ENCODE results near the gene GTF2IRD1. TPM values are rescaled to one million over a fixed set of nuclear protein-coding genes. Genes with fewer than 3 reads are reported as not detected.

GTF2IRD1 gene
- total and polyA plus RNA-seq, 2 experiments from 2014 or later = 34.9 to 39.6 TPM

GRCh38 chr7:74503943-74504342 is 50.2 kb downstream of the GTF2IRD1 start:
- Histone ChIP-seq H3K4me1 (ENCODE audit: insufficient read depth) (peaks cover 13% of the 10 kb centered on the region), H3K4me3 (no peak overlapping the region), H3K36me3 (replicated peaks; ENCODE audit: insufficient read depth, low read depth) (no peaks in the 10 kb centered on the region), H4K20me1 (ENCODE audit: insufficient read depth, poor library complexity, severe bottlenecking) (peaks cover 56% of the 10 kb centered on the region), H3K27ac (no peak overlapping the region), H3K9me2 (replicated peaks; ENCODE audit: insufficient read depth) (no peaks in the 10 kb centered on the region), H3K27me3 (no peaks in the 10 kb centered on the region), H3K9me3 (ENCODE audit: low read depth) (no peaks in the 10 kb centered on the region), H2AFZ (no peak overlapping the region), H3K4me2 (no peak overlapping the region), H3K79me2 (peaks cover 81% of the 10 kb centered on the region)
- no peak for TF ChIP-seq EZH2phosphoT487 (IDR thresholded peaks at IDR 0.05; ENCODE audit: low read depth, severe bottlenecking, unreplicated experiment)
- no peak for TF ChIP-seq CTCF (IDR thresholded peaks at IDR 0.05; ENCODE audit: poor library complexity)
- TF ChIP-seq EZH2 (IDR thresholded peaks at IDR 0.05; ENCODE audit: borderline replicate concordance) = no peak
- no peak for DNase-seq (ENCODE audit: low spot score)
- 98% methylated on average over 8 of the region's 8 CpGs for WGBS (ENCODE audit: low lambda C conversion rate, missing lambda C conversion rate)

- H3K36me3 ChIP-seq (replicated peaks; ENCODE audit: insufficient read depth, low read depth) = no peaks in the 10 kb centered on the region
- H3K4me1 ChIP-seq (ENCODE audit: insufficient read depth) = peaks cover 13% of the 10 kb centered on the region
- H3K9me3 ChIP-seq (ENCODE audit: low read depth) = no peaks in the 10 kb centered on the region
- H3K4me3 ChIP-seq = no peak overlapping the region
- peak overlapping the region; percentile 90 for H3K27ac ChIP-seq
- no peak overlapping the region for H2AFZ ChIP-seq
- H3K79me2 ChIP-seq = peaks cover 74% of the 10 kb centered on the region
- 74% methylated on average over 20 of the region's 20 CpGs for WGBS (ENCODE audit: low lambda C conversion rate, missing lambda C conversion rate)
- TF ChIP-seq EZH2 (IDR thresholded peaks at IDR 0.05; ENCODE audit: borderline replicate concordance) = no peak
- TF ChIP-seq CTCF (IDR thresholded peaks at IDR 0.05; ENCODE audit: poor library complexity) = no peak
- no peak for TF ChIP-seq EZH2phosphoT487 (IDR thresholded peaks at IDR 0.05; ENCODE audit: low read depth, severe bottlenecking, unreplicated experiment)
- peaks cover 48% of the 10 kb centered on the region for H4K20me1 ChIP-seq (ENCODE audit: insufficient read depth, poor library complexity, severe bottlenecking)
- peak overlapping the region; percentile 26 for H3K4me2 ChIP-seq
- H3K27me3 ChIP-seq = no peaks in the 10 kb centered on the region
- no peaks in the 10 kb centered on the region for H3K9me2 ChIP-seq (replicated peaks; ENCODE audit: insufficient read depth)
- peak; percentile 56 for DNase-seq (ENCODE audit: low spot score)
Measured at GRCh38 chr7:74505471-74506324, 52.0 kb downstream of the GTF2IRD1 start.

GRCh38 chr7:74506325-74506724 is 52.6 kb downstream of the GTF2IRD1 start:
- peaks cover 48% of the 10 kb centered on the region for H4K20me1 ChIP-seq (ENCODE audit: insufficient read depth, poor library complexity, severe bottlenecking)
- peak overlapping the region; percentile 53 for H3K27ac ChIP-seq
- H3K4me2 ChIP-seq = no peak overlapping the region
- H3K4me1 ChIP-seq (ENCODE audit: insufficient read depth) = peaks cover 13% of the 10 kb centered on the region
- no peaks in the 10 kb centered on the region for H3K36me3 ChIP-seq (replicated peaks; ENCODE audit: insufficient read depth, low read depth)
- no peaks in the 10 kb centered on the region for H3K9me3 ChIP-seq (ENCODE audit: low read depth)
- H3K27me3 ChIP-seq = no peaks in the 10 kb centered on the region
- TF ChIP-seq CTCF (IDR thresholded peaks at IDR 0.05; ENCODE audit: poor library complexity) (no peak), EZH2 (IDR thresholded peaks at IDR 0.05; ENCODE audit: borderline replicate concordance) (no peak)
- H3K9me2 ChIP-seq (replicated peaks; ENCODE audit: insufficient read depth) = no peaks in the 10 kb centered on the region
- H3K79me2 ChIP-seq = peaks cover 68% of the 10 kb centered on the region
- no peak overlapping the region for H2AFZ ChIP-seq
- 91% methylated on average over 3 of the region's 3 CpGs for WGBS (ENCODE audit: low lambda C conversion rate, missing lambda C conversion rate)
- H3K4me3 ChIP-seq = no peak overlapping the region
- DNase-seq (ENCODE audit: low spot score) = no peak

Measured in hepatocyte (in vitro differentiated cells).